ENCODE measurements around the gene SPRTN. TPM values are rescaled to one million over a fixed set of nuclear protein-coding genes. Genes with fewer than 3 reads are reported as not detected.

Gene SPRTN
- total and polyA plus RNA-seq, 2 donors (not counting 1 experiment from before 2014, with no cell fraction given) = 3.5 to 13.4 TPM

- intact Hi-C loops (cut with micrococcal nuclease) = no loop called here
- peaks cover 49% of the 10 kb centered on the region for H3K4me1 Mint-ChIP-seq
Measured at GRCh38 chr1:231397886-231398671, 60.0 kb downstream of the SPRTN start.

More at GRCh38 chr1:231397886-231398671, 60.0 kb downstream of the SPRTN start:
- H3K4me1 ChIP-seq (ENCODE audit: control insufficient read depth in 2 of 2, insufficient read depth in 2 of 2, low read length in 2 of 2) = peaks cover 15% of the 10 kb centered on the region in 2 donors
- no peak for DNase-seq
- H3K9me3 ChIP-seq (ENCODE audit: control extremely low read depth in 1 of 3, control insufficient read depth in 2 of 3, insufficient read depth in 1 of 3, low read length in 2 of 3) = no peaks in the 10 kb centered on the region
- Mint-ChIP-seq H3K27ac (no peak overlapping the region), H3K27me3 (no peaks in the 10 kb centered on the region), H3K4me3 (no peak overlapping the region), H3K9me3 (ENCODE audit: insufficient read depth) (no peaks in the 10 kb centered on the region)
- H3K79me2 ChIP-seq (ENCODE audit: control insufficient read depth, insufficient read depth, low read length) = peaks cover 94% of the 10 kb centered on the region
- no peak overlapping the region for H3K27ac ChIP-seq (ENCODE audit: low read length in 2 of 2)
- H3K27me3 ChIP-seq (replicated peaks in 1 of 4; ENCODE audit: control extremely low read depth in 1 of 4, control insufficient read depth in 3 of 4, insufficient read depth in 4 of 4, low read length in 3 of 4) = no peaks in the 10 kb centered on the region
- H2AFZ ChIP-seq (ENCODE audit: insufficient read depth, low read depth, low read length, poor library complexity, severe bottlenecking) = no peak overlapping the region
- no peak for ATAC-seq (ENCODE audit: low read depth)
- TF ChIP-seq EZH2 (IDR thresholded peaks at IDR 0.05; ENCODE audit: borderline replicate concordance, insufficient read depth, low read depth, low read length, poor library complexity, severe bottlenecking) (no peak), CTCF (IDR thresholded peaks at IDR 0.05) (no peak)
- CTCF ChIA-PET = no interaction called here
- H4K20me1 ChIP-seq (ENCODE audit: control insufficient read depth, insufficient read depth, low read length, poor library complexity, severe bottlenecking) = peaks cover 52% of the 10 kb centered on the region
- no peak overlapping the region for H3K4me3 ChIP-seq (ENCODE audit: control extremely low read depth in 1 of 5, extremely low read depth in 1 of 5, insufficient read depth in 1 of 5, low read depth in 2 of 5, low read length in 4 of 5)
- POLR2A ChIA-PET = no interaction called here
- H3K9ac ChIP-seq (ENCODE audit: low read length) = no peak overlapping the region
- WGBS (ENCODE audit: insufficient coverage) = no CpG with 5 or more reads among the region's 4 CpGs
- peaks cover 0 to 3% of the 10 kb centered on the region in 2 experiments for H3K36me3 ChIP-seq (replicated peaks in 1 of 2; ENCODE audit: control extremely low read depth in 1 of 2, control insufficient read depth in 1 of 2, extremely low read depth in 1 of 2, insufficient read depth in 2 of 2, low read length in 1 of 2)
- H3K4me2 ChIP-seq (replicated peaks; ENCODE audit: low read depth, low read length, poor library complexity, severe bottlenecking) = no peak overlapping the region
